Vagina (tissue), 2 donors: ENCODE results near the gene CETN2. TPM values are rescaled to one million over a fixed set of nuclear protein-coding genes. Genes with fewer than 3 reads are reported as not detected.

Experiments used
- DNase-seq, 2 donors: peaks; one replicate each; pipeline ENCODE4 v3.0.0-alpha.2; 2017; ENCODE audit errors: extremely low spot score in 2 of 2
- H3K27ac ChIP-seq: fragments of 200-600 bp; sonication (generic); one replicate; pipeline ENCODE4 v1.5.1; 2019
- H3K27me3 ChIP-seq: fragments of 200-600 bp; sonication (generic); one replicate; pipeline ENCODE4 v1.5.1; 2019
- H3K36me3 ChIP-seq, 2 donors: fragments of 200-600 bp; sonication (generic); one replicate each; pipeline ENCODE4 v1.5.1; 2017 to 2019
- H3K4me1 ChIP-seq: fragments of 200-600 bp; sonication (generic); one replicate; pipeline ENCODE4 v1.5.1; 2019
- H3K4me3 ChIP-seq, 2 donors: fragments of 200-600 bp; sonication (generic); 1 replicate in 1 of 2; 2 replicates in 1 of 2; pipeline ENCODE4 v1.5.1; 2016 to 2019
- H3K9me3 ChIP-seq: fragments of 200-600 bp; sonication (generic); one replicate; pipeline ENCODE4 v1.5.1; 2019
- POLR2A ChIP-seq, 2 donors: fragments of 450-650 bp; IDR thresholded peaks; one replicate each; pipeline ENCODE4 v1.6.1; 2017; ENCODE audit warnings: antibody characterized with exemption in 2 of 2, mild to moderate bottlenecking in 2 of 2, moderate library complexity in 2 of 2
- POLR2AphosphoS5 ChIP-seq, 2 donors: sonication (generic); formaldehyde crosslinking; IDR thresholded peaks; one replicate each; pipeline ENCODE4 v1.9.0; 2017; ENCODE audit warnings: antibody characterized with exemption in 2 of 2, mild to moderate bottlenecking in 2 of 2, low read depth in 1 of 2; ENCODE audit not compliant: insufficient read depth in 1 of 2
- intact Hi-C: fragments of 100-400 bp; cut with DNase I; formaldehyde crosslinking; loops from one replicate; pipeline ENCODE4 v1.15.1; 2023
- total RNA-seq: library from RNA; depleted of rRNA; stranded (reverse); fragments of >200 nt; gene quantifications from one replicate; pipeline ENCODE4 v1.2.3, GENCODE V29; 2016
- TF ChIP-seq, protein P1 (sequence below), 3 experiments: fragments of 450-650 bp in 2 of 3; fragments of 200-600 bp in 1 of 3; sonication (generic) in 1 of 3; IDR thresholded peaks; one replicate each; pipeline ENCODE4 v1.5.1; 2017 to 2019; ENCODE audit warnings: antibody characterized with exemption in 3 of 3, mild to moderate bottlenecking in 2 of 3, moderate library complexity in 2 of 3

CETN2 gene
- total RNA-seq, 1 donor from 2014 or later: 24.6 TPM

GRCh38 chrX:152861826-152862225 lies 31.3 kb upstream of the CETN2 start:
- Histone ChIP-seq H3K4me1 (no peaks in the 10 kb centered on the region), H3K9me3 (no peaks in the 10 kb centered on the region), H3K4me3 (no peak overlapping the region), H3K27ac (no peak overlapping the region), H3K27me3 (no peaks in the 10 kb centered on the region), H3K36me3 (no peaks in the 10 kb centered on the region)
- DNase-seq: no peak
- intact Hi-C loops: no loop called here
- TF ChIP-seq POLR2A (IDR thresholded peaks at IDR 0.05) (no peak), POLR2AphosphoS5 (IDR thresholded peaks at IDR 0.05; ENCODE audit: insufficient read depth in 1 of 2, low read depth in 1 of 2) (no peak)
- TF ChIP-seq, protein P1, sequence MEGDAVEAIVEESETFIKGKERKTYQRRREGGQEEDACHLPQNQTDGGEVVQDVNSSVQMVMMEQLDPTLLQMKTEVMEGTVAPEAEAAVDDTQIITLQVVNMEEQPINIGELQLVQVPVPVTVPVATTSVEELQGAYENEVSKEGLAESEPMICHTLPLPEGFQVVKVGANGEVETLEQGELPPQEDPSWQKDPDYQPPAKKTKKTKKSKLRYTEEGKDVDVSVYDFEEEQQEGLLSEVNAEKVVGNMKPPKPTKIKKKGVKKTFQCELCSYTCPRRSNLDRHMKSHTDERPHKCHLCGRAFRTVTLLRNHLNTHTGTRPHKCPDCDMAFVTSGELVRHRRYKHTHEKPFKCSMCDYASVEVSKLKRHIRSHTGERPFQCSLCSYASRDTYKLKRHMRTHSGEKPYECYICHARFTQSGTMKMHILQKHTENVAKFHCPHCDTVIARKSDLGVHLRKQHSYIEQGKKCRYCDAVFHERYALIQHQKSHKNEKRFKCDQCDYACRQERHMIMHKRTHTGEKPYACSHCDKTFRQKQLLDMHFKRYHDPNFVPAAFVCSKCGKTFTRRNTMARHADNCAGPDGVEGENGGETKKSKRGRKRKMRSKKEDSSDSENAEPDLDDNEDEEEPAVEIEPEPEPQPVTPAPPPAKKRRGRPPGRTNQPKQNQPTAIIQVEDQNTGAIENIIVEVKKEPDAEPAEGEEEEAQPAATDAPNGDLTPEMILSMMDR (IDR thresholded peaks at IDR 0.05): no peak

DNA sequence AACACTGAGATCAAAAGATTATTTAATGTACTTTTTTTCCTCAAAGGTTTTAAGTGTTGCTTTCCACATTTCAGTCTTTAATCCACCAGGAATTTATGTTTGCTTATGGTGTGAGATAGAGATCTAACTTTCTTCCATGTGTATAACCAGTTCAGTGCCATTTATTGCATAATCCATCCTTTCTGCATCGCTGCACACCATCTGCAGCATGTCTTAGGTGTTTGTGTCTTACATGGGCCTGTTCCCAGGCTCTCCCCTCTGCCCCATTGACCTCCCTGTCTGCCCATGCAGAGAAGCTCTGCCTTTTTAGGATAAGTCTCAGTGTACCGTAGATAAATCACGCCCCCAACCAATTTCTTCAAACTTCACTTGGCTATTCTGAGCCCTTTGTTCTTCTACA lies 30.6 kb upstream of the CETN2 start:
- Histone ChIP-seq H3K27me3 (no peaks in the 10 kb centered on the region), H3K4me1 (no peaks in the 10 kb centered on the region), H3K4me3 (no peak overlapping the region), H3K9me3 (no peaks in the 10 kb centered on the region), H3K36me3 (no peaks in the 10 kb centered on the region), H3K27ac (no peak overlapping the region)
- intact Hi-C loops: no loop called here
- no peak for DNase-seq
- TF ChIP-seq, protein P1 (IDR thresholded peaks at IDR 0.05): no peak
- TF ChIP-seq POLR2A (IDR thresholded peaks at IDR 0.05) (no peak), POLR2AphosphoS5 (IDR thresholded peaks at IDR 0.05; ENCODE audit: insufficient read depth in 1 of 2, low read depth in 1 of 2) (no peak)

- intact Hi-C loops: no loop called here
- H3K27me3 ChIP-seq: no peaks in the 10 kb centered on the region
- TF ChIP-seq, protein P1 (IDR thresholded peaks at IDR 0.05): no peak
- TF ChIP-seq POLR2A (IDR thresholded peaks at IDR 0.05) (no peak), POLR2AphosphoS5 (IDR thresholded peaks at IDR 0.05; ENCODE audit: insufficient read depth in 1 of 2, low read depth in 1 of 2) (no peak)
- peaks cover 0 to 10% of the 10 kb centered on the region in 2 donors for H3K36me3 ChIP-seq
- no peak overlapping the region for H3K4me3 ChIP-seq
- DNase-seq: no peak
- no peak overlapping the region for H3K27ac ChIP-seq
- no peaks in the 10 kb centered on the region for H3K9me3 ChIP-seq
- no peaks in the 10 kb centered on the region for H3K4me1 ChIP-seq
Observed at GRCh38 chrX:152853986-152854385, 23.4 kb upstream of the CETN2 start.

- peaks cover 0 to 10% of the 10 kb centered on the region in 2 donors for H3K36me3 ChIP-seq
- intact Hi-C loops: no loop called here
Observed at GRCh38 chrX:152850465-152850864, 19.9 kb upstream of the CETN2 start.

DNA sequence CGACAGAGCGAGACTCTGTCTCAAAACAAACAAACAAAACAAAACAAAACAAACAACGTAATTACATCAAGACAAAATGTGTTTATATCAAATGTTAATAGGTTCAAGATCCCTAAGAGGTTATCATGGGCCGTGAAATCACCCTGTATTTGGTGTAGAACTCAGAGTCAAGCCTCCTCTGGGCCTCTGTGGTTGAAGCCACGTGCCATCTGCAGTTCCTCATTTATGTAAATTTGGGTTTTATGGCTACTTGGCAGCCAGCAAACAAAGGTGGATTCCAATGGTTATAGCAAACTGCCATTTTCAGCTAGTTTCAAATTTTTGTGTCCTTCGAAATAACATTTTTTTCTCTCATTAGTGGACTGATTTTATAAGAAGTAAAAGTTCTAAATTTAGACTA lies 16.7 kb upstream of the CETN2 start:
- Histone ChIP-seq H3K4me3 (no peak overlapping the region), H3K27ac (no peak overlapping the region), H3K9me3 (no peaks in the 10 kb centered on the region), H3K36me3 (peaks cover 0 to 10% of the 10 kb centered on the region in 2 donors), H3K4me1 (no peaks in the 10 kb centered on the region), H3K27me3 (no peaks in the 10 kb centered on the region)
- TF ChIP-seq, protein P1 (IDR thresholded peaks at IDR 0.05): no peak
- TF ChIP-seq POLR2AphosphoS5 (IDR thresholded peaks at IDR 0.05; ENCODE audit: insufficient read depth in 1 of 2, low read depth in 1 of 2): no peak
- no peak for TF ChIP-seq POLR2A (IDR thresholded peaks at IDR 0.05)
- intact Hi-C loops: no loop called here
- DNase-seq: no peak

More at GRCh38 chrX:152850465-152850864, 19.9 kb upstream of the CETN2 start:
- no peaks in the 10 kb centered on the region for H3K9me3 ChIP-seq
- no peaks in the 10 kb centered on the region for H3K27me3 ChIP-seq
- no peak for DNase-seq
- no peak overlapping the region for H3K4me3 ChIP-seq
- no peaks in the 10 kb centered on the region for H3K4me1 ChIP-seq
- H3K27ac ChIP-seq: no peak overlapping the region
- TF ChIP-seq POLR2A (IDR thresholded peaks at IDR 0.05): no peak
- no peak for TF ChIP-seq POLR2AphosphoS5 (IDR thresholded peaks at IDR 0.05; ENCODE audit: insufficient read depth in 1 of 2, low read depth in 1 of 2)
- TF ChIP-seq, protein P1 (IDR thresholded peaks at IDR 0.05): no peak
